GM13976 (cell line): ENCODE data around the gene EFNA4.
A peak's percentile ranks its signal among the peaks of the same experiment; 100 is the strongest.

Source experiments
- DNase-seq: peaks from one replicate; pipeline ENCODE4 v3.0.0; 2012; ENCODE audit warnings: low spot score
- CTCF ChIP-seq: IDR thresholded peaks from 2 replicates; pipeline ENCODE4 v1.5.1; 2012; ENCODE audit warnings: borderline replicate concordance, mild to moderate bottlenecking; ENCODE audit not compliant: insufficient read depth; ENCODE audit errors: extremely low read depth, missing control alignments, control extremely low read depth
- in situ Hi-C: fragments of 300-500 bp; cut with MboI; formaldehyde crosslinking; loops from one replicate; pipeline ENCODE4 v1.12.0; 2022; ENCODE audit warnings: low sequenced_read_pairs, mixed read lengths, inconsistent platforms; ENCODE audit not compliant: unreplicated experiment

The EFNA4 gene

DNA sequence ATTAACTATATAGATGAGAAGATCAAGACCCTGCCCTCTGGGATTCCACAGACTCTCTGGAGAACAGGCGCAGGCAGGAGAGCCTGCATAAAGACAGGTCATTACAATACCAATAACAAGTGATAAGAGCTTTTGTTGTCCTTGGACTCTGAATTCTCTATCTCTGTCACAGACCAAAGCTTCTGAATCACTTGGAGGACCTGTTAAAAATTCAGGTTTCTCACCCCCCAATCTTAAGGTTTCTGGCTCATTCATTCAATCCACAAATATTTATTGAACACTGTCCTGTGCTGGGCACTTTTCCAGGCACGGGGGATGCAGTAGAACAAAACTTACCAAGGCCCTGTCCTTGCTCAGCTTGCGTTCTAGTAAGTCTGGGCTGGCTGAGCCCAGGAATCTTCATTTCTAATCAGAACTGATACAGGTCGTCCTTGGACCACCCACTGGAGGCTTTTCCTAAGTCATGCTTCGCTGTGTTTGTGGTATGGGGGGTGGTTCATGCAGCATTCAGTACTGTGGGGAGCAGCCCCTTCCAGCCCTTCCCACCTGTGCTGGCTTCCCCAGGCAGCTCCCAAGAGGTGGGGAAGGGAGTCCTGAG lies 1.4 kb downstream of the EFNA4 start:
- in situ Hi-C loops, result loop anchor here (10.0 to 25.0 kb wide), 2 partner anchors 400 to 503 kb away; partner anchors contain the start of genes CHRNB2 and UBE2Q1

DNA sequence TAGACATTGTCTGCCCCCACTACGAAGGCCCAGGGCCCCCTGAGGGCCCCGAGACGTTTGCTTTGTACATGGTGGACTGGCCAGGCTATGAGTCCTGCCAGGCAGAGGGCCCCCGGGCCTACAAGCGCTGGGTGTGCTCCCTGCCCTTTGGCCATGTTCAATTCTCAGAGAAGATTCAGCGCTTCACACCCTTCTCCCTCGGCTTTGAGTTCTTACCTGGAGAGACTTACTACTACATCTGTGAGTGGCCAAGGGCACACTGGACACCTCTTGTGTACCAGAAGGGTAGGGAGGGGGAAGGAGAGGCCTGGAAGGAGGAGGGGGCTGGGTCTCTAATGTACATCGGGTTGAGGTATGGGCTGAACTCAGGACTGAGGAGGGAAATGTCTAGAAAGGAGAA lies 3.2 kb downstream of the EFNA4 start:
- in situ Hi-C loops, result loop anchor here (10.0 to 25.0 kb wide), 2 partner anchors 402 to 504 kb away; partner anchors contain the start of genes CHRNB2 and UBE2Q1
- no peak for TF ChIP-seq CTCF
- no peak for DNase-seq

More for the DNA sequence above, 1.4 kb downstream of the EFNA4 start:
- no peak for DNase-seq
- TF ChIP-seq CTCF, result no peak

- in situ Hi-C loops, result loop anchor here (10.0 to 25.0 kb wide), 2 partner anchors 404 to 506 kb away; partner anchors contain the start of genes CHRNB2 and UBE2Q1
- no peak for TF ChIP-seq CTCF
- no peak for DNase-seq
Measured at GRCh38 chr1:155068599-155068998, 5.1 kb downstream of the EFNA4 start.

DNA sequence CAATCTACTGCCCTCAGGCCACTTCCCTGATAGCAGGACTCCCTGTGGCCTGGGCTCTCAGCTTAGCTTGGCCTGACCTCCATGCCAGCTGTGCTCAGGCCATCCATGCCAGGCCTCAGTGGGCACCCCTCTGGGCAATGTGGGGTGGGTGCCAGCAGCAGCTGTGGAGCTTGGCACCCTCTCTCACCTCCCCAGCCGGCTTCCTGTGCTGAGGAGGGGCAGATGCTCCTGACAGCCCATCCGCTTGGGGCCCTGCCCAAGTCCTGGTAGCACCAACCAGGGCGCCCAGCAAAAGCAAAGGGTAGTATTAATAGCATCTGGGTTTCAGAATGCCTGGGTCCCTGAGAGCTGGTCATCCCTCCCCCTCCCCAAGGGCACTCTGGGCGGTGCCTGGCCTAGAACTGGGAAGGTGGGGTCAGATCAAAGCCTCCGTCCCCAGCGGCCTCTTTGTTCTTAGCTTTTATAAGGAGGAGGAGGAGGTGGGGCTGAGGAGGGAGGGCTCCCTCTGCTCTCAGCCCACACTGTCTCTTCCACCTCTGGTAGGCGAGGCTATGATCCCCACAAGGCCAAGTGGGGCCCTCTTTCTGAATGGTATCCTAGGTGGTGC lies 6.1 kb downstream of the EFNA4 start:
- no peak for DNase-seq
- no peak for TF ChIP-seq CTCF
- in situ Hi-C loops, result loop anchor here (10.0 to 25.0 kb wide), 2 partner anchors 405 to 507 kb away; partner anchors contain the start of genes CHRNB2 and UBE2Q1

DNA sequence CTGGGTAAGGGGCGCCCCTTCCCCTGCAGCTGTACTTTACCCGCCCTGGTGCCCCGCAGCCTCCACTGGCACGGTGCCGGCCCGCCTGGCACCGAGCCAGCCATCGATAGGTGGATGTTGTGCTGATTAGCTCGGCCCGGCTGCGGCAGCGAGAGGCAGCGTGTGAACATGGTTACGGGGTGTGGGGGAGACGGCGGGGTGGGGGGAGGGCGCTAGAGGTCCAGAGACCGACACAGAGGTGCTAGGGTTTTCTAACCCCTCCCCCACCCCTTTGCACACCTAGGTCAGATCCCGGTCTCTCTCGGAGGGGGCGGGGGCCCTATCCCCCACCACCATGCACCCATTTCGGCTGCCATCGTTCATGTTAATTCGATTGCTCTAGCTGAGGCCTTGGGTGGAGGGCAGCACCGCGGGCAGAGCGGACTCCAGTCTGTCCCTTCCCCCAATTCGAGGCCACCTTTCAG lies 6.7 kb downstream of the EFNA4 start:
- in situ Hi-C loops, result loop anchor here (25.0 kb wide), 1 partner anchor 508 kb away; the partner anchor contains the start of genes CHRNB2 and UBE2Q1
- no peak for TF ChIP-seq CTCF

DNA sequence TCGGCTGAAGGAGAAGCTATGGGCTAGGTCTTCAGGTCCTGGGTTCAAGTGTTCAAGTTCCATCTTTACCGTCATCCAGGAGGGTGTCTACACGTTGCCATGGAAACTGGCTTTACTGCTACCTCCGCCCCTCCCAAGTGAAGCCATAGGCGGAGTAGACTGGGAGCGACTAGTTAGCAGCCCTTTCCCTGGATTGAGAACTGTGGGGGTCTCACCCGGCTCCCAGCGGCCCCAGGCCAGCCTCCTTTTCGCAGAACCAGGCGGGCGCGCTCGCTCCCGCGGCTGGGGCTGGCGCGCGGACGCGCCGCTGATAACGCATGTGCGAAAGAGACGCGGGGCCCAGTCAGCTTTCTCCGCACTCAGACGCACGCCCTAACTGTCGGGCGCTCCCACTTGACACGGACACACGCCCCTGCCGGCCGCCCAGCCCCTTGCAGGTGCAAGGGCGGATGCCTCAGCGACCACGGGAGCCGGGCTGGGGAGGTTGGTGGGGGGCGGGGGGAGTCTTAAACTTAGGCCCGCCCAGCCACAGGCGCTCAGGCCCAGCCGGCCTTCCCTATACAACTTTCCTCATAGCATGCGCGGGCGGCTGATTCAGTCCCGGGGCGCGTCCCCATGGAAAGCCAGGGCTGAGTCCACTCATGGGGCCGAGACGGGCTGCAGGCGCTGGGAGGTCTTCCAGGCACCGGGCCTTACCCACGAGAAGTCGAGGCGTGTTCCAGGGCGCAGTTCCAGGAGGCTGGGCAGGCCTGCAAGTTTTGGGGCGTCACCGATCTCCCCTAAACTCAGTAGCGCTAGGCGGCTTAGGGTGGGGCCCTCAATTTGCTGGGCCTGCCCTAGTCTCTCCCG lies 7.4 kb downstream of the EFNA4 start:
- in situ Hi-C loops, result loop anchor here (25.0 kb wide), 1 partner anchor 509 kb away; the partner anchor contains the start of genes CHRNB2 and UBE2Q1
- DNase-seq, result peak; percentile 85
- peak; percentile 19 for TF ChIP-seq CTCF

More for the DNA sequence above, 6.7 kb downstream of the EFNA4 start:
- DNase-seq, result no peak
